Mucosa of stomach (tissue), 1 donor: ENCODE results near the gene CBS.
"Not testable (repeated sequence)": the region's sequence is repeated elsewhere in the genome, so short reads cannot be mapped to it uniquely, and the experiment has no call there.

Source experiments
- H3K27me3 ChIP-seq: one replicate; pipeline ENCODE4 v1.7.0; 2013; ENCODE audit warnings: mild to moderate bottlenecking, low read length; ENCODE audit not compliant: control insufficient read depth, insufficient read depth
- H3K36me3 ChIP-seq: one replicate; pipeline ENCODE4 v1.7.0; 2013; ENCODE audit warnings: low read length; ENCODE audit not compliant: control insufficient read depth, insufficient read depth
- H3K4me1 ChIP-seq: one replicate; pipeline ENCODE4 v1.7.0; 2013; ENCODE audit warnings: mild to moderate bottlenecking, low read length; ENCODE audit not compliant: control insufficient read depth, insufficient read depth
- H3K4me3 ChIP-seq: one replicate; pipeline ENCODE4 v1.7.0; 2013; ENCODE audit warnings: low read length
- H3K9ac ChIP-seq: one replicate; pipeline ENCODE4 v1.7.0; 2013; ENCODE audit warnings: mild to moderate bottlenecking, low read length, moderate library complexity
- H3K9me3 ChIP-seq: one replicate; pipeline ENCODE4 v1.7.0; 2013; ENCODE audit warnings: mild to moderate bottlenecking, low read length, moderate library complexity; ENCODE audit not compliant: control insufficient read depth
- donor health status: Pancreatic carcinoma.

CBS gene

GRCh38 chr21:43062955-43063664 is 12.5 kb downstream of the CBS start:
- H3K36me3 ChIP-seq, H3K9me3 ChIP-seq, H3K27me3 ChIP-seq, H3K4me3 ChIP-seq, H3K9ac ChIP-seq, H3K4me1 ChIP-seq: not testable (repeated sequence)

GRCh38 chr21:43053112-43053511 is 22.5 kb downstream of the CBS start:
- not testable (repeated sequence) for H3K9ac ChIP-seq, H3K4me1 ChIP-seq, H3K4me3 ChIP-seq, H3K27me3 ChIP-seq, H3K9me3 ChIP-seq, H3K36me3 ChIP-seq

GRCh38 chr21:43045876-43046821 is 29.5 kb downstream of the CBS start:
- H3K36me3 ChIP-seq, H3K4me1 ChIP-seq, H3K9me3 ChIP-seq, H3K9ac ChIP-seq, H3K4me3 ChIP-seq, H3K27me3 ChIP-seq: not testable (repeated sequence)

GRCh38 chr21:43045165-43045875 is 30.3 kb downstream of the CBS start:
- not testable (repeated sequence) for H3K9me3 ChIP-seq, H3K9ac ChIP-seq, H3K4me3 ChIP-seq, H3K36me3 ChIP-seq, H3K27me3 ChIP-seq, H3K4me1 ChIP-seq

- H3K4me1 ChIP-seq, H3K4me3 ChIP-seq, H3K27me3 ChIP-seq, H3K9me3 ChIP-seq, H3K36me3 ChIP-seq, H3K9ac ChIP-seq: not testable (repeated sequence)
Observed at GRCh38 chr21:43044547-43044946, 31.1 kb downstream of the CBS start.

- H3K4me3 ChIP-seq, H3K36me3 ChIP-seq, H3K27me3 ChIP-seq, H3K9ac ChIP-seq, H3K9me3 ChIP-seq, H3K4me1 ChIP-seq: not testable (repeated sequence)
Observed at GRCh38 chr21:43043291-43043690, 32.3 kb downstream of the CBS start.

- not testable (repeated sequence) for H3K9ac ChIP-seq, H3K27me3 ChIP-seq, H3K4me3 ChIP-seq, H3K36me3 ChIP-seq, H3K9me3 ChIP-seq, H3K4me1 ChIP-seq
Observed at GRCh38 chr21:43042169-43042568, 33.5 kb downstream of the CBS start.

GRCh38 chr21:43038659-43039044 is 37.0 kb downstream of the CBS start:
- not testable (repeated sequence) for H3K36me3 ChIP-seq, H3K4me1 ChIP-seq, H3K27me3 ChIP-seq, H3K9ac ChIP-seq, H3K9me3 ChIP-seq, H3K4me3 ChIP-seq

GRCh38 chr21:43037918-43038658 is 37.5 kb downstream of the CBS start:
- not testable (repeated sequence) for H3K9ac ChIP-seq, H3K4me1 ChIP-seq, H3K4me3 ChIP-seq, H3K27me3 ChIP-seq, H3K9me3 ChIP-seq, H3K36me3 ChIP-seq

GRCh38 chr21:43036889-43037288 is 38.7 kb downstream of the CBS start:
- H3K27me3 ChIP-seq, H3K4me3 ChIP-seq, H3K4me1 ChIP-seq, H3K9ac ChIP-seq, H3K36me3 ChIP-seq, H3K9me3 ChIP-seq: not testable (repeated sequence)

- H3K36me3 ChIP-seq: no peaks in the 10 kb centered on the region
- no peaks in the 10 kb centered on the region for H3K27me3 ChIP-seq
- no peaks in the 10 kb centered on the region for H3K4me1 ChIP-seq
- no peak overlapping the region for H3K9ac ChIP-seq
- H3K4me3 ChIP-seq: no peak overlapping the region
- no peaks in the 10 kb centered on the region for H3K9me3 ChIP-seq
Observed at GRCh38 chr21:43034826-43035225, 40.8 kb downstream of the CBS start.

- Histone ChIP-seq H3K9ac (no peak overlapping the region), H3K27me3 (no peaks in the 10 kb centered on the region), H3K4me1 (no peaks in the 10 kb centered on the region), H3K4me3 (no peak overlapping the region), H3K36me3 (no peaks in the 10 kb centered on the region), H3K9me3 (no peaks in the 10 kb centered on the region)
Observed at GRCh38 chr21:43034101-43034500, 41.5 kb downstream of the CBS start.
